Stimulated activated CD4-positive, alpha-beta T cell treated with anti-CD3 and anti-CD28 coated beads, TNF-alpha, amount 100 ng/mL, for 1 hour (primary cell): ENCODE measurements around the gene PDE2A.

Experiments used
- DNase-seq, 3 donors: peaks; one replicate each; pipeline ENCODE4 v3.0.0-alpha.2; 2020; ENCODE audit warnings: low read depth in 3 of 3, low spot score in 1 of 3

PDE2A gene

GRCh38 chr11:72704783-72705265 lies 30.6 kb upstream of the PDE2A start:
- DNase-seq, result no peak

GRCh38 chr11:72704028-72704782 lies 30.0 kb upstream of the PDE2A start:
- no peak for DNase-seq

- no peak for DNase-seq
These were observed 29.2 kb upstream of the PDE2A start for GRCh38 chr11:72703267-72704008.

GRCh38 chr11:72702577-72703241 lies 28.5 kb upstream of the PDE2A start:
- no peak for DNase-seq

GRCh38 chr11:72702096-72702495 lies 27.9 kb upstream of the PDE2A start:
- no peak for DNase-seq

- DNase-seq, result no peak
These were observed 27.2 kb upstream of the PDE2A start for GRCh38 chr11:72701466-72701865.

- no peak for DNase-seq
These were observed 25.9 kb upstream of the PDE2A start for GRCh38 chr11:72700146-72700545.

GRCh38 chr11:72697814-72698213 lies 23.6 kb upstream of the PDE2A start:
- no peak for DNase-seq

GRCh38 chr11:72696866-72697700 lies 22.9 kb upstream of the PDE2A start:
- no peak for DNase-seq

- no peak for DNase-seq
These were observed 21.1 kb upstream of the PDE2A start for GRCh38 chr11:72695354-72695753.

GRCh38 chr11:72693271-72693968 lies 19.2 kb upstream of the PDE2A start:
- DNase-seq, result no peak

GRCh38 chr11:72692498-72693237 lies 18.4 kb upstream of the PDE2A start:
- no peak for DNase-seq

- DNase-seq, result no peak
These were observed 15.9 kb upstream of the PDE2A start for GRCh38 chr11:72690166-72690565.

- DNase-seq, result no peak
These were observed 14.7 kb upstream of the PDE2A start for GRCh38 chr11:72688929-72689328.

GRCh38 chr11:72688486-72688885 lies 14.3 kb upstream of the PDE2A start:
- no peak for DNase-seq

- no peak for DNase-seq
These were observed 13.1 kb upstream of the PDE2A start for GRCh38 chr11:72687326-72687725.

GRCh38 chr11:72686639-72687220 lies 12.5 kb upstream of the PDE2A start:
- DNase-seq, result no peak

- DNase-seq, result no peak
These were observed 11.6 kb upstream of the PDE2A start for GRCh38 chr11:72685560-72686480.
